SU-DHL-6 (cell line): ENCODE data around the gene CA5A.
A peak's percentile ranks its signal among the peaks of the same experiment; 100 is the strongest.
"Not testable (repeated sequence)": the region's sequence is repeated elsewhere in the genome, so short reads cannot be mapped to it uniquely, and the experiment has no call there.

Source experiments
- H2AFZ ChIP-seq: fragments of 200-600 bp; sonication (generic); 2 replicates; pipeline ENCODE4 v1.6.1; 2014; ENCODE audit warnings: low read depth, mild to moderate bottlenecking, moderate library complexity, mixed read lengths, antibody characterized with exemption, low read length; ENCODE audit not compliant: severe bottlenecking
- H3F3A ChIP-seq: fragments of 200-600 bp; shearing (Covaris generic); 2 replicates; pipeline ENCODE4 v1.6.0; 2016; ENCODE audit warnings: antibody characterized with exemption, mild to moderate bottlenecking; ENCODE audit not compliant: insufficient read depth
- H3K27ac ChIP-seq: fragments of 200-600 bp; sonication (generic); 2 replicates; pipeline ENCODE4 v1.5.1; 2016; ENCODE audit warnings: low read depth, mild to moderate bottlenecking, low read length, moderate library complexity, mixed read lengths
- H3K27me3 ChIP-seq: fragments of 200-600 bp; sonication (generic), shearing (Covaris generic); 2 replicates; pipeline ENCODE4 v1.6.0; 2014; ENCODE audit warnings: mild to moderate bottlenecking, low read length
- H3K36me3 ChIP-seq: fragments of 200-600 bp; sonication (generic); 2 replicates; pipeline ENCODE4 v1.6.1; 2014; ENCODE audit warnings: mild to moderate bottlenecking, low read length, mixed read lengths
- H3K4me2 ChIP-seq: fragments of 300-600, 200-600 bp; shearing (Covaris generic), sonication (generic); 2 replicates; pipeline ENCODE4 v1.6.0; 2014; ENCODE audit warnings: low read length, low read depth, mild to moderate bottlenecking; ENCODE audit not compliant: poor library complexity, severe bottlenecking
- H3K4me3 ChIP-seq: fragments of 200-600 bp; sonication (generic); 2 replicates; pipeline ENCODE4 v1.5.1; 2014; ENCODE audit warnings: antibody characterized with exemption, low read length, mild to moderate bottlenecking, mixed read lengths; ENCODE audit not compliant: insufficient read depth, poor library complexity, severe bottlenecking
- H3K79me2 ChIP-seq: fragments of 200-600 bp; sonication (generic); 2 replicates; pipeline ENCODE4 v1.6.1; 2014; ENCODE audit warnings: mild to moderate bottlenecking, low read length, moderate library complexity; ENCODE audit not compliant: insufficient read depth
- H3K9ac ChIP-seq: fragments of 200-600 bp; sonication (generic); 2 replicates; pipeline ENCODE4 v1.7.0; 2014; ENCODE audit warnings: mild to moderate bottlenecking, low read length
- H3K9me2 ChIP-seq: fragments of 200-600 bp; sonication (generic); replicated peaks from 2 replicates; pipeline ENCODE4 v1.6.1; 2014; ENCODE audit warnings: low read length; ENCODE audit not compliant: insufficient read depth
- H3K9me3 ChIP-seq: fragments of 200-600 bp; sonication (generic); 2 replicates; pipeline ENCODE4 v1.6.1; 2014; ENCODE audit warnings: low read length, mixed read lengths; ENCODE audit not compliant: insufficient read depth
- H4K20me1 ChIP-seq: fragments of 200-600 bp; sonication (generic); 2 replicates; pipeline ENCODE4 v1.6.1; 2014; ENCODE audit warnings: low read depth, mild to moderate bottlenecking, antibody characterized with exemption, low read length, moderate library complexity, mixed read lengths
- TF ChIP-seq, protein P1 (sequence below): fragments of 200-600 bp; sonication (generic); IDR thresholded peaks from one replicate; pipeline ENCODE4 v1.5.1; 2017; ENCODE audit warnings: antibody characterized with exemption, mild to moderate bottlenecking, low read length, moderate library complexity; ENCODE audit not compliant: insufficient read depth, poor library complexity, severe bottlenecking

Gene CA5A

GRCh38 chr16:87909203-87909935 lies 27.0 kb downstream of the CA5A start:
- H4K20me1 ChIP-seq, H3F3A ChIP-seq, H3K9me2 ChIP-seq, H2AFZ ChIP-seq, H3K4me3 ChIP-seq, H3K27ac ChIP-seq, H3K36me3 ChIP-seq, H3K79me2 ChIP-seq, H3K9me3 ChIP-seq, H3K9ac ChIP-seq, H3K27me3 ChIP-seq: not testable (repeated sequence)
- TF ChIP-seq, protein P1, sequence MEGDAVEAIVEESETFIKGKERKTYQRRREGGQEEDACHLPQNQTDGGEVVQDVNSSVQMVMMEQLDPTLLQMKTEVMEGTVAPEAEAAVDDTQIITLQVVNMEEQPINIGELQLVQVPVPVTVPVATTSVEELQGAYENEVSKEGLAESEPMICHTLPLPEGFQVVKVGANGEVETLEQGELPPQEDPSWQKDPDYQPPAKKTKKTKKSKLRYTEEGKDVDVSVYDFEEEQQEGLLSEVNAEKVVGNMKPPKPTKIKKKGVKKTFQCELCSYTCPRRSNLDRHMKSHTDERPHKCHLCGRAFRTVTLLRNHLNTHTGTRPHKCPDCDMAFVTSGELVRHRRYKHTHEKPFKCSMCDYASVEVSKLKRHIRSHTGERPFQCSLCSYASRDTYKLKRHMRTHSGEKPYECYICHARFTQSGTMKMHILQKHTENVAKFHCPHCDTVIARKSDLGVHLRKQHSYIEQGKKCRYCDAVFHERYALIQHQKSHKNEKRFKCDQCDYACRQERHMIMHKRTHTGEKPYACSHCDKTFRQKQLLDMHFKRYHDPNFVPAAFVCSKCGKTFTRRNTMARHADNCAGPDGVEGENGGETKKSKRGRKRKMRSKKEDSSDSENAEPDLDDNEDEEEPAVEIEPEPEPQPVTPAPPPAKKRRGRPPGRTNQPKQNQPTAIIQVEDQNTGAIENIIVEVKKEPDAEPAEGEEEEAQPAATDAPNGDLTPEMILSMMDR, result peak; percentile 59
- peak overlapping the region; percentile 25 for H3K4me2 ChIP-seq

- not testable (repeated sequence) for H3K9me2 ChIP-seq, H3K79me2 ChIP-seq, H3F3A ChIP-seq, H2AFZ ChIP-seq, H3K27me3 ChIP-seq, H4K20me1 ChIP-seq, H3K4me3 ChIP-seq, H3K9ac ChIP-seq, H3K36me3 ChIP-seq, H3K27ac ChIP-seq, H3K4me2 ChIP-seq, H3K9me3 ChIP-seq
Measured at GRCh38 chr16:87908101-87908500, 28.2 kb downstream of the CA5A start.

- not testable (repeated sequence) for H2AFZ ChIP-seq, H3K79me2 ChIP-seq, H3K27ac ChIP-seq, H3F3A ChIP-seq, H3K9ac ChIP-seq, H3K4me2 ChIP-seq, H3K4me3 ChIP-seq, H3K36me3 ChIP-seq, H3K27me3 ChIP-seq, H4K20me1 ChIP-seq, H3K9me3 ChIP-seq, H3K9me2 ChIP-seq
Measured at GRCh38 chr16:87905521-87905920, 30.8 kb downstream of the CA5A start.

DNA sequence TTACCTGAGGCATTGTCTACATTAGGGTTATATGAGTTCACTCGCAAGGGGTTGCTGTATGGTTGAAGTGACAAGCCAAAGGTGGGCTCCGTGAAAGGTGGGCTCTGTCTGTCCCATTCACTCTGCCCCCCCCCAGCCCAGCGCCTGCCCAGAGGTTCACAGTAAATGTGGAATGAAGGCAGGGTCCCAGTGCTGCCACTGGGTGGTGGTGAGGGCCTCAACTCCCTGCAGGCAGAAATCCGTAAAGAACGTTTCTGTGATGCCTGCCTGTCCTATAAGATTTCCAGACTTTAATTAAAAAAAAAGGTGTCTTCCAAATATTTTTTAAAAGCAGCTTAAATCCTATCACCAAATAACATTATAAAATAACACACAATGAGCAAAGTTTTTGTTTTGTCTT lies 31.4 kb downstream of the CA5A start:
- H3K4me2 ChIP-seq, H2AFZ ChIP-seq, H3K27ac ChIP-seq, H3K4me3 ChIP-seq, H3K9ac ChIP-seq, H3K79me2 ChIP-seq, H3K36me3 ChIP-seq, H3K9me2 ChIP-seq, H3K9me3 ChIP-seq, H3F3A ChIP-seq, H4K20me1 ChIP-seq, H3K27me3 ChIP-seq: not testable (repeated sequence)

GRCh38 chr16:87900489-87900888 lies 35.8 kb downstream of the CA5A start:
- H3K4me3 ChIP-seq, H3K36me3 ChIP-seq, H3K9ac ChIP-seq, H3K9me2 ChIP-seq, H3K27ac ChIP-seq, H3K9me3 ChIP-seq, H4K20me1 ChIP-seq, H3K27me3 ChIP-seq, H3K79me2 ChIP-seq, H3K4me2 ChIP-seq, H2AFZ ChIP-seq, H3F3A ChIP-seq: not testable (repeated sequence)
